SK-N-SH (cell line): ENCODE data around the gene LTBP2. TPM values are rescaled to one million over a fixed set of nuclear protein-coding genes. Genes with fewer than 3 reads are reported as not detected.

Experiments used
- CTCF ChIA-PET: fragments of 300-600, 350-600 bp; formaldehyde crosslinking; extraction: SDS; loops from one replicate; lab custom pipeline; 2021; lab: Yijun Ruan, JAX
- POLR2A ChIA-PET: fragments of 350-600 bp; sonication (Branson Sonifier 250); formaldehyde crosslinking; extraction: SDS; loops from one replicate; lab custom pipeline; 2020; ENCODE audit warnings: antibody characterized with exemption, inconsistent platforms; lab: Yijun Ruan, JAX
- DNase-seq: peaks from one replicate; pipeline ENCODE4 v3.0.0; 2012
- H2AFZ ChIP-seq: fragments of 200-600 bp; sonication (generic); 2 replicates; pipeline ENCODE4 v1.8.1; 2016; ENCODE audit warnings: antibody characterized with exemption, mild to moderate bottlenecking, low read depth
- H3F3A ChIP-seq: fragments of 200-600 bp; sonication (generic); replicated peaks from 2 replicates; pipeline ENCODE3; 2016; ENCODE audit warnings: antibody characterized with exemption, mild to moderate bottlenecking; ENCODE audit not compliant: insufficient read depth
- H3K27ac ChIP-seq, 2 experiments: fragments of 200-500 bp in 1 of 2; fragments of 200-600 bp in 1 of 2; sonication (Bioruptor generic) in 1 of 2; sonication (generic), shearing (Covaris generic) in 1 of 2; 2 replicates each; pipeline versions ENCODE4 v1.5.1 to v1.6.1; 2014 to 2016; ENCODE audit warnings: low read depth in 2 of 2, inconsistent platforms in 1 of 2, low read length in 1 of 2, mild to moderate bottlenecking in 1 of 2, mixed read lengths in 1 of 2
- H3K27me3 ChIP-seq: fragments of 200-600 bp; sonication (generic), shearing (Covaris generic); 2 replicates; pipeline ENCODE4 v1.6.1; 2016; ENCODE audit warnings: mixed run types; ENCODE audit not compliant: insufficient read depth
- H3K36me3 ChIP-seq, 2 experiments: fragments of 200-500 bp in 1 of 2; fragments of 200-600 bp in 1 of 2; sonication (Bioruptor generic) in 1 of 2; sonication (generic) in 1 of 2; replicated peaks in 1 of 2; 2 replicates each; pipeline versions ENCODE3 to v1.5.1; 2014 to 2016; ENCODE audit warnings: low read length in 1 of 2, mild to moderate bottlenecking in 1 of 2; ENCODE audit not compliant: insufficient read depth in 2 of 2, control insufficient read depth in 1 of 2
- H3K4me1 ChIP-seq, 2 experiments: fragments of 200-500 bp in 1 of 2; fragments of 200-600 bp in 1 of 2; sonication (Bioruptor generic) in 1 of 2; sonication (generic), shearing (Covaris generic) in 1 of 2; 2 replicates each; pipeline versions ENCODE4 v1.5.1 to v1.6.1; 2014 to 2016; ENCODE audit warnings: low read depth in 1 of 2, low read length in 1 of 2, mixed run types in 1 of 2; ENCODE audit not compliant: insufficient read depth in 2 of 2, control insufficient read depth in 1 of 2
- H3K4me2 ChIP-seq: fragments of 200-600 bp; sonication (generic), shearing (Covaris generic); 2 replicates; pipeline ENCODE4 v1.6.1; 2017; ENCODE audit warnings: mixed run types
- H3K4me3 ChIP-seq, 2 experiments: fragments of 200-500 bp in 1 of 2; fragments of 200-600 bp in 1 of 2; sonication (Bioruptor generic) in 1 of 2; sonication (generic), shearing (Covaris generic) in 1 of 2; 2 replicates each; pipeline versions ENCODE4 v1.5.1 to v1.8.1; 2014 to 2016; ENCODE audit warnings: low read depth in 2 of 2, inconsistent platforms in 1 of 2, low read length in 1 of 2, mild to moderate bottlenecking in 1 of 2, mixed read lengths in 1 of 2, moderate library complexity in 1 of 2
- H3K79me2 ChIP-seq: fragments of 200-600 bp; sonication (generic); 2 replicates; pipeline ENCODE4 v1.8.1; 2017; ENCODE audit warnings: mild to moderate bottlenecking; ENCODE audit not compliant: insufficient read depth
- H3K9ac ChIP-seq: fragments of 200-600 bp; sonication (generic); 2 replicates; pipeline ENCODE4 v1.6.1; 2017; ENCODE audit warnings: mixed run types
- H3K9me2 ChIP-seq: fragments of 200-600 bp; sonication (generic); 2 replicates; pipeline ENCODE4 v1.6.1; 2017; ENCODE audit warnings: mixed run types
- H3K9me3 ChIP-seq: fragments of 200-600 bp; sonication (generic); 2 replicates; pipeline ENCODE4 v1.6.1; 2017; ENCODE audit warnings: mixed run types, mild to moderate bottlenecking, moderate library complexity
- H4K20me1 ChIP-seq: fragments of 200-600 bp; sonication (generic); 2 replicates; pipeline ENCODE4 v1.6.1; 2017; ENCODE audit warnings: mild to moderate bottlenecking, mixed run types; ENCODE audit not compliant: insufficient read depth
- ELF1 ChIP-seq: IDR thresholded peaks from 2 replicates; pipeline ENCODE4 v1.4.0; 2012
- FOSL2 ChIP-seq: IDR thresholded peaks from 2 replicates; pipeline ENCODE4 v1.4.0; 2012; ENCODE audit warnings: low read depth, mild to moderate bottlenecking, moderate library complexity, borderline replicate concordance
- FOXJ3 ChIP-seq: sonication (generic); formaldehyde crosslinking; IDR thresholded peaks from 2 replicates; pipeline ENCODE4 v1.5.1; 2020; ENCODE audit warnings: mild to moderate bottlenecking, missing genetic modification reagents
- GABPA ChIP-seq: IDR thresholded peaks from 2 replicates; pipeline ENCODE4 v1.4.0; 2012; ENCODE audit warnings: low read depth, mild to moderate bottlenecking
- MEF2A ChIP-seq: IDR thresholded peaks from 2 replicates; pipeline ENCODE4 v1.4.0; 2012; ENCODE audit warnings: low read depth, borderline replicate concordance
- MXI1 ChIP-seq: IDR thresholded peaks from 2 replicates; pipeline ENCODE4 v1.6.1; 2012; ENCODE audit warnings: mild to moderate bottlenecking, low read depth, low read length, improper control_type of control experiment
- NFIC ChIP-seq: IDR thresholded peaks from 2 replicates; pipeline ENCODE4 v1.4.0; 2012; ENCODE audit warnings: borderline replicate concordance
- PBX3 ChIP-seq: IDR thresholded peaks from 2 replicates; pipeline ENCODE4; 2012
- POLR2AphosphoS5 ChIP-seq: IDR thresholded peaks from 2 replicates; pipeline ENCODE4 v1.6.1; 2012; ENCODE audit warnings: low read depth, low read length
- RFX5 ChIP-seq: IDR thresholded peaks from 2 replicates; pipeline ENCODE4 v1.6.1; 2012; ENCODE audit warnings: mild to moderate bottlenecking, improper control_type of control experiment, low read length
- TAF1 ChIP-seq: IDR thresholded peaks from 2 replicates; pipeline ENCODE4 v1.6.1; 2012; ENCODE audit warnings: low read depth, mild to moderate bottlenecking, low read length, moderate library complexity, borderline replicate concordance
- TCF12 ChIP-seq: IDR thresholded peaks from 2 replicates; pipeline ENCODE4 v1.4.0; 2012
- USF1 ChIP-seq: IDR thresholded peaks from 2 replicates; pipeline ENCODE4 v1.4.0; 2012; ENCODE audit warnings: low read depth, borderline replicate concordance
- YY1 ChIP-seq: IDR thresholded peaks from 2 replicates; pipeline ENCODE4 v1.4.0; 2012; ENCODE audit warnings: low read depth, mild to moderate bottlenecking
- ZBTB33 ChIP-seq: IDR thresholded peaks from 2 replicates; pipeline ENCODE4 v1.4.0; 2012; ENCODE audit warnings: low read depth, borderline replicate concordance
- WGBS: methylation state at CpG from one replicate; pipeline ENCODE4 v1.1.6; 2017; ENCODE audit warnings: low lambda C conversion rate; 5-methylcytosine and 5-hydroxymethylcytosine counted together
- polyA plus RNA-seq, 3 experiments: library from polyadenylated mRNA; depleted of rRNA; stranded (reverse); fragments of >200 nt; gene quantifications; 2 replicates each; pipeline ENCODE4 v1.2.3, GENCODE V29; 2012

LTBP2 gene
- polyA plus RNA-seq, 1 of the 3 experiments (the other 2 are of a cell fraction): 58.8 TPM

- peaks cover 35 to 45% of the 10 kb centered on the region in 2 experiments for H3K36me3 ChIP-seq
- H3K9me2 ChIP-seq: no peaks in the 10 kb centered on the region
- H3K9ac ChIP-seq: no peak overlapping the region
- H4K20me1 ChIP-seq: no peaks in the 10 kb centered on the region
- no peaks in the 10 kb centered on the region for H3K9me3 ChIP-seq
- peaks cover 7 to 43% of the 10 kb centered on the region in 2 experiments; a peak in 3 of 4 replicates for H3K4me1 ChIP-seq
- H3K27ac ChIP-seq: peak overlapping the region; percentile 71 to 74; a peak in 3 of 4 replicates
- WGBS: 88% methylated on average over 3 of the region's 3 CpGs
- TF ChIP-seq NFIC: no peak
- TF ChIP-seq TAF1: no peak
- no peak for TF ChIP-seq ZBTB33
- no peak for TF ChIP-seq POLR2AphosphoS5
- no peak for TF ChIP-seq MXI1
- no peak for TF ChIP-seq USF1
- no peak for TF ChIP-seq FOSL2
- no peak for TF ChIP-seq GABPA
- no peak for TF ChIP-seq FOXJ3 (CRISPR knock-in tag)
- TF ChIP-seq PBX3: no peak
- TF ChIP-seq RFX5: no peak
- TF ChIP-seq TCF12: no peak
- TF ChIP-seq ELF1: no peak
- TF ChIP-seq YY1: no peak
- TF ChIP-seq MEF2A: no peak
- no peak for DNase-seq
- ChIA-PET POLR2A (no interaction called here), CTCF (interaction anchor here (0.6 to 1.7 kb wide), 3 partner anchors 20 to 153 kb away, joined by 3 to 9 read pairs (median 4); partner anchors contain the start of gene LTBP2)
- no peak overlapping the region for H2AFZ ChIP-seq
- no peaks in the 10 kb centered on the region for H3K79me2 ChIP-seq
- peaks cover 50% of the 10 kb centered on the region for H3F3A ChIP-seq
- no peak overlapping the region for H3K4me3 ChIP-seq
- H3K4me2 ChIP-seq: peak overlapping the region; percentile 55
- no peaks in the 10 kb centered on the region for H3K27me3 ChIP-seq
Measured at GRCh38 chr14:74654931-74655330, 42.9 kb upstream of the LTBP2 start.
